HG03558 (cell line): ENCODE data around the gene PCDHA10.
"Not testable (repeated sequence)": the region's sequence is repeated elsewhere in the genome, so short reads cannot be mapped to it uniquely, and the experiment has no call there.

Experiments
- ATAC-seq: cut with Tn5 transposase; IDR thresholded peaks from one replicate; pipeline ENCODE4 v1.9.1; 2021; ENCODE audit warnings: moderate number of reproducible peaks; ENCODE audit not compliant: unreplicated experiment; ENCODE audit errors: extremely low read depth

The PCDHA10 gene

GRCh38 chr5:140842798-140843733, 12.6 kb upstream of the PCDHA10 start:
- no peak for ATAC-seq

GRCh38 chr5:140848139-140849102, 7.3 kb upstream of the PCDHA10 start, which contains the start of gene PCDHA9:
TSS of gene PCDHA9 (plus strand) at chr5:140848382. CDS start at chr5:140848496, 114 bp downstream.
- not testable (repeated sequence) for ATAC-seq

GRCh38 chr5:140849831-140850634, 5.7 kb upstream of the PCDHA10 start:
- ATAC-seq, result not testable (repeated sequence)

GRCh38 chr5:140857177-140857986, 1.7 kb downstream of the PCDHA10 start:
- ATAC-seq, result no peak

- no peak for ATAC-seq
Observed at GRCh38 chr5:140857987-140858240, 2.2 kb downstream of the PCDHA10 start.

- ATAC-seq, result no peak
Observed at GRCh38 chr5:140862441-140863295, 7.0 kb downstream of the PCDHA10 start.

- ATAC-seq, result no peak
Observed at GRCh38 chr5:140868721-140869554, 13.2 kb downstream of the PCDHA10 start, which contains the start of gene PCDHA11. TSS of gene PCDHA11 (plus strand) at chr5:140868957. CDS start at chr5:140869104, 147 bp downstream.

GRCh38 chr5:140869555-140869886, 13.8 kb downstream of the PCDHA10 start:
- no peak for ATAC-seq

- no peak for ATAC-seq
Observed at GRCh38 chr5:140870221-140871201, 14.8 kb downstream of the PCDHA10 start.

- ATAC-seq, result no peak
Observed at GRCh38 chr5:140875085-140876065, 19.7 kb downstream of the PCDHA10 start, which contains the start of gene PCDHA12. TSS of gene PCDHA12 (plus strand) at chr5:140875308. CDS start at chr5:140875473, 165 bp downstream.

GRCh38 chr5:140876541-140877261, 21.0 kb downstream of the PCDHA10 start:
- ATAC-seq, result not testable (repeated sequence)

- ATAC-seq, result no peak
Observed at GRCh38 chr5:140877262-140877581, 21.5 kb downstream of the PCDHA10 start.

GRCh38 chr5:140881889-140882590, 26.3 kb downstream of the PCDHA10 start, which contains the start of gene PCDHA13:
TSS of gene PCDHA13 (plus strand) at chr5:140882124. CDS start at chr5:140882269, 145 bp downstream.
- no peak for ATAC-seq

GRCh38 chr5:140882591-140882899, 26.8 kb downstream of the PCDHA10 start:
- ATAC-seq, result no peak
